BJ (cell line): ENCODE data around the gene TXNDC8. TPM values are rescaled to one million over a fixed set of nuclear protein-coding genes. Genes with fewer than 3 reads are reported as not detected.

Experiments used
- CTCF ChIA-PET: fragments of 350-600 bp; formaldehyde crosslinking; extraction: SDS; loops from one replicate; lab custom pipeline; 2021; ENCODE audit warnings: antibody characterized with exemption, inconsistent platforms; lab: Yijun Ruan, JAX
- POLR2A ChIA-PET: fragments of 300-600 bp; sonication (Branson Sonifier 250); formaldehyde crosslinking; extraction: SDS; loops from one replicate; lab custom pipeline; 2021; ENCODE audit warnings: antibody characterized with exemption; lab: Charles Lee
- DNase-seq: peaks from one replicate; pipeline ENCODE4 v3.0.0-alpha.2; 2011; ENCODE audit warnings: low read depth
- H3K27me3 ChIP-seq: 2 replicates; pipeline ENCODE4 v1.6.0; 2011; ENCODE audit warnings: low read length; ENCODE audit not compliant: control insufficient read depth, insufficient read depth
- H3K36me3 ChIP-seq: 2 replicates; pipeline ENCODE4 v1.5.1; 2011; ENCODE audit warnings: low read length; ENCODE audit not compliant: control insufficient read depth, insufficient read depth
- H3K4me3 ChIP-seq: 2 replicates; pipeline ENCODE4 v1.5.1; 2011; ENCODE audit warnings: low read depth, mild to moderate bottlenecking, control low read depth, low read length
- polyA plus RNA-seq: library from polyadenylated mRNA; depleted of rRNA; stranded (reverse); fragments of >200 nt; gene quantifications from 2 replicates; pipeline ENCODE4 v1.2.3, GENCODE V29; 2011
- TF ChIP-seq, protein P1 (sequence below): IDR thresholded peaks from 2 replicates; pipeline ENCODE4 v1.5.1; 2011; ENCODE audit warnings: low read depth, mild to moderate bottlenecking, control low read depth, inconsistent platforms, low read length, moderate library complexity; ENCODE audit not compliant: insufficient read depth

Gene TXNDC8
- polyA plus RNA-seq, 1 experiment, result not detected

- no peaks in the 10 kb centered on the region for H3K27me3 ChIP-seq
- H3K36me3 ChIP-seq, result no peaks in the 10 kb centered on the region; the same call in 1 of the 2 replicates
- no peak for DNase-seq
- H3K4me3 ChIP-seq, result no peak overlapping the region
- ChIA-PET POLR2A (no interaction called here), CTCF (no interaction called here)
- TF ChIP-seq, protein P1, sequence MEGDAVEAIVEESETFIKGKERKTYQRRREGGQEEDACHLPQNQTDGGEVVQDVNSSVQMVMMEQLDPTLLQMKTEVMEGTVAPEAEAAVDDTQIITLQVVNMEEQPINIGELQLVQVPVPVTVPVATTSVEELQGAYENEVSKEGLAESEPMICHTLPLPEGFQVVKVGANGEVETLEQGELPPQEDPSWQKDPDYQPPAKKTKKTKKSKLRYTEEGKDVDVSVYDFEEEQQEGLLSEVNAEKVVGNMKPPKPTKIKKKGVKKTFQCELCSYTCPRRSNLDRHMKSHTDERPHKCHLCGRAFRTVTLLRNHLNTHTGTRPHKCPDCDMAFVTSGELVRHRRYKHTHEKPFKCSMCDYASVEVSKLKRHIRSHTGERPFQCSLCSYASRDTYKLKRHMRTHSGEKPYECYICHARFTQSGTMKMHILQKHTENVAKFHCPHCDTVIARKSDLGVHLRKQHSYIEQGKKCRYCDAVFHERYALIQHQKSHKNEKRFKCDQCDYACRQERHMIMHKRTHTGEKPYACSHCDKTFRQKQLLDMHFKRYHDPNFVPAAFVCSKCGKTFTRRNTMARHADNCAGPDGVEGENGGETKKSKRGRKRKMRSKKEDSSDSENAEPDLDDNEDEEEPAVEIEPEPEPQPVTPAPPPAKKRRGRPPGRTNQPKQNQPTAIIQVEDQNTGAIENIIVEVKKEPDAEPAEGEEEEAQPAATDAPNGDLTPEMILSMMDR, result no peak
These were observed 7.9 kb downstream of the TXNDC8 start for GRCh38 chr9:110329639-110330230.

- no peak overlapping the region for H3K4me3 ChIP-seq
- ChIA-PET POLR2A (no interaction called here), CTCF (interaction anchor here (0.6 kb wide), 1 partner anchor 68 kb away, joined by 3 read pairs; no protein-coding TSS in a partner anchor)
- no peak for DNase-seq
- no peaks in the 10 kb centered on the region for H3K27me3 ChIP-seq
- H3K36me3 ChIP-seq, result no peaks in the 10 kb centered on the region; the same call in 1 of the 2 replicates
- TF ChIP-seq, protein P1, result no peak
These were observed 8.9 kb downstream of the TXNDC8 start for GRCh38 chr9:110328763-110329162.

DNA sequence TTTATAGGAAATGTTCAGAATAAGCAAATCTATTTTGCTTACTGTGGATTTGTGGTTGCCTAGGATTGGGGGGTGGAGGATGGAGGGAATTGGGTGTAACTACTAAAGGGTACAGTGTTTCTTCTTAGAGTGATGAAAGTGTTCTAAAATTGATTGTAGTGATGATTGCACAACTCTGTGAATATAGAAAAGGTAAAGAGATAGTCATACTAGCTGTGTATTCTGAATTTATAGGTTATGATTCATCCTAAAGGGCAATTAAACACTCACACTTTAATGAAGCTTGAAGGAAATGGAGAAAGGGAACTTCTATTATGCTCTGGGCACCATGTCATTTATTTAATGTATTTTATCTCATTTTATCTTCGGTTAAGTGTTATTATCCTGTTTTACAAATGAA, 9.9 kb downstream of the TXNDC8 start:
- no peak overlapping the region for H3K4me3 ChIP-seq
- CTCF ChIA-PET, result no interaction called here
- DNase-seq, result no peak
- POLR2A ChIA-PET, result no interaction called here
- H3K36me3 ChIP-seq, result no peaks in the 10 kb centered on the region; the same call in 1 of the 2 replicates
- TF ChIP-seq, protein P1, result no peak
- no peaks in the 10 kb centered on the region for H3K27me3 ChIP-seq

- ChIA-PET CTCF (interaction anchor here (0.6 to 2.1 kb wide), 3 partner anchors 17 to 28 kb away, joined by 3 to 7 read pairs (median 4); no protein-coding TSS in a partner anchor), POLR2A (no interaction called here)
- Histone ChIP-seq H3K27me3 (no peaks in the 10 kb centered on the region), H3K36me3 (no peaks in the 10 kb centered on the region), H3K4me3 (no peak overlapping the region)
- TF ChIP-seq, protein P1, result no peak
- no peak for DNase-seq
These were observed 13.8 kb downstream of the TXNDC8 start for GRCh38 chr9:110323818-110324217.

- ChIA-PET POLR2A (interaction anchor here (0.7 kb wide), 1 partner anchor 39 kb away, joined by 3 read pairs; no protein-coding TSS in a partner anchor), CTCF (no interaction called here)
- peak; percentile 66 for DNase-seq
- H3K27me3 ChIP-seq, result no peaks in the 10 kb centered on the region
- no peak overlapping the region for H3K4me3 ChIP-seq
- TF ChIP-seq, protein P1, result no peak
- no peaks in the 10 kb centered on the region for H3K36me3 ChIP-seq
These were observed 16.8 kb downstream of the TXNDC8 start for GRCh38 chr9:110320651-110321445.
